GM19239 (cell line): ENCODE measurements around the gene VPS72.
A peak's percentile ranks its signal among the peaks of the same experiment; 100 is the strongest.
"Not testable (repeated sequence)": the region's sequence is repeated elsewhere in the genome, so short reads cannot be mapped to it uniquely, and the experiment has no call there.

Source experiments
- DNase-seq: peaks from one replicate; pipeline ENCODE4 v3.0.0; 2011; ENCODE audit warnings: low spot score; ENCODE audit not compliant: insufficient read length
- FAIRE-seq: peaks from 2 replicates; lab custom pipeline; 2011; peaks lifted over from hg19 to GRCh38; lab: Jason Lieb, UNC

The VPS72 gene

GRCh38 chr1:151189637-151190445 is at the start of gene VPS72:
TSS of gene VPS72 (minus strand) at chr1:151190197. CDS start at chr1:151190121, 76 bp downstream.
- FAIRE-seq (peak; percentile 93), DNase-seq (peak; percentile 80)

GRCh38 chr1:151238467-151238739 is 48.4 kb upstream of the VPS72 start:
- no peak for DNase-seq
- no peak for FAIRE-seq

GRCh38 chr1:151237678-151238466 is 47.9 kb upstream of the VPS72 start:
- DNase-seq: peak; percentile 34
- peak; percentile 76 for FAIRE-seq

GRCh38 chr1:151235235-151235634 is 45.2 kb upstream of the VPS72 start:
- FAIRE-seq (no peak), DNase-seq (no peak)

- DNase-seq: no peak
- FAIRE-seq: no peak
Measured at GRCh38 chr1:151222130-151222529, 32.1 kb upstream of the VPS72 start.

GRCh38 chr1:151221616-151222015 is 31.6 kb upstream of the VPS72 start:
- FAIRE-seq (no peak), DNase-seq (no peak)

- DNase-seq (no peak), FAIRE-seq (no peak)
Measured at GRCh38 chr1:151213560-151213959, 23.6 kb upstream of the VPS72 start.

- FAIRE-seq: no peak
Measured at GRCh38 chr1:151211972-151212705, 22.1 kb upstream of the VPS72 start.

GRCh38 chr1:151210830-151211229 is 20.8 kb upstream of the VPS72 start:
- FAIRE-seq (no peak), DNase-seq (no peak)

More at GRCh38 chr1:151211972-151212705, 22.1 kb upstream of the VPS72 start:
- DNase-seq: no peak

GRCh38 chr1:151205381-151205965 is 15.5 kb upstream of the VPS72 start:
- not testable (repeated sequence) for FAIRE-seq, DNase-seq

- no peak for DNase-seq
- no peak for FAIRE-seq
Measured at GRCh38 chr1:151199873-151200581, 10.0 kb upstream of the VPS72 start.

- FAIRE-seq (peak; percentile 99), DNase-seq (peak; percentile 94)
Measured at GRCh38 chr1:151198254-151199127, 8.5 kb upstream of the VPS72 start, which contains the start of gene PIP5K1A. TSS of gene PIP5K1A (plus strand) at chr1:151198552. CDS start at chr1:151198997, 445 bp downstream.

- no peak for FAIRE-seq
- DNase-seq: no peak
Measured at GRCh38 chr1:151197863-151198253, 7.9 kb upstream of the VPS72 start.

GRCh38 chr1:151196292-151196800 is 6.3 kb upstream of the VPS72 start:
- FAIRE-seq (no peak), DNase-seq (no peak)

GRCh38 chr1:151194894-151195594 is 5.0 kb upstream of the VPS72 start:
- not testable (repeated sequence) for FAIRE-seq, DNase-seq

GRCh38 chr1:151193856-151194255 is 3.9 kb upstream of the VPS72 start:
- no peak for DNase-seq
- FAIRE-seq: no peak

- no peak for FAIRE-seq
- DNase-seq: no peak
Measured at GRCh38 chr1:151193304-151193703, 3.3 kb upstream of the VPS72 start.

GRCh38 chr1:151192047-151192446 is 2.0 kb upstream of the VPS72 start:
- FAIRE-seq: no peak
- DNase-seq: no peak
